PC-9 (cell line): ENCODE measurements around the gene HRNR.

ENCODE experiments used
- CTCF ChIP-seq: fragments of 200-600 bp; sonication (generic); conservative IDR thresholded peaks from 2 replicates; pipeline ENCODE4 v1.6.1; 2017; ENCODE audit warnings: mixed run types, antibody characterized with exemption, mild to moderate bottlenecking, moderate library complexity
- EZH2 ChIP-seq: fragments of 200-600 bp; sonication (generic); IDR thresholded peaks from 2 replicates; pipeline ENCODE4 v1.8.0; 2017; ENCODE audit warnings: antibody characterized with exemption, low read depth

DNA sequence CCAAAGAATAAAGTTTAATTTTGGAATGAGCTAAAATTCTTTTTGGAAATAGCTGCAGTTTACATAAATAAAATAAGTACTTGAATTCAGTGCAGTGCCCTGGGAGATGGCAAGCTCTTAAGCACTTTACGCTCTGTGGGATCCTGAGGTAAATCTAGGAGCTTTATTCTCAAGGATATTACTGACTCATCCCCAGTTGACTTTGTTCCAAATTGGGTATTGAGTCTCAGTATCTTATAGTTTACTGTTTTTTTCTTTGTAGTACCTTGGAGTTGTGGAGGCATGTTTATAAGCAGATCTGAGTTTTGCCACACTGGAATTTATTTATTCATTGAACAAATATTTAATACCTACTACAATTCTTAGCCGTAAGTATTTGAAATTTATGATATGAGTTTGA lies 27.4 kb upstream of the HRNR start:
- no peak for TF ChIP-seq CTCF
- no peak for TF ChIP-seq EZH2
